ENCODE data around the gene SCN4A. TPM values are rescaled to one million over a fixed set of nuclear protein-coding genes. Genes with fewer than 3 reads are reported as not detected.

SCN4A gene
- polyA plus RNA-seq, 3 donors from 2014 or later, result 0.02 TPM; not detected in 2

GRCh38 chr17:63949576-63950250 is 23.0 kb downstream of the SCN4A start:
- no peak overlapping the region for H3K27ac Mint-ChIP-seq
- H3K9me3 Mint-ChIP-seq, result no peaks in the 10 kb centered on the region
- H3K4me1 Mint-ChIP-seq, result peaks cover 24 to 36% of the 10 kb centered on the region in 2 donors
- no peak for DNase-seq
- H3K4me3 Mint-ChIP-seq, result no peak overlapping the region
- no peaks in the 10 kb centered on the region for H3K36me3 Mint-ChIP-seq
- H3K27me3 Mint-ChIP-seq (ENCODE audit: low read depth in 3 of 3), result peaks cover 0 to 7% (median 6%) of the 10 kb centered on the region in 3 donors

GRCh38 chr17:63948521-63948920 is 24.2 kb downstream of the SCN4A start:
- peaks cover 0 to 7% (median 6%) of the 10 kb centered on the region in 3 donors for H3K27me3 Mint-ChIP-seq (ENCODE audit: low read depth in 3 of 3)
- no peaks in the 10 kb centered on the region for H3K36me3 Mint-ChIP-seq
- H3K9me3 Mint-ChIP-seq, result no peaks in the 10 kb centered on the region
- H3K27ac Mint-ChIP-seq, result no peak overlapping the region
- no peak for DNase-seq
- peaks cover 13 to 25% of the 10 kb centered on the region in 2 donors for H3K4me1 Mint-ChIP-seq
- H3K4me3 Mint-ChIP-seq, result no peak overlapping the region

DNA sequence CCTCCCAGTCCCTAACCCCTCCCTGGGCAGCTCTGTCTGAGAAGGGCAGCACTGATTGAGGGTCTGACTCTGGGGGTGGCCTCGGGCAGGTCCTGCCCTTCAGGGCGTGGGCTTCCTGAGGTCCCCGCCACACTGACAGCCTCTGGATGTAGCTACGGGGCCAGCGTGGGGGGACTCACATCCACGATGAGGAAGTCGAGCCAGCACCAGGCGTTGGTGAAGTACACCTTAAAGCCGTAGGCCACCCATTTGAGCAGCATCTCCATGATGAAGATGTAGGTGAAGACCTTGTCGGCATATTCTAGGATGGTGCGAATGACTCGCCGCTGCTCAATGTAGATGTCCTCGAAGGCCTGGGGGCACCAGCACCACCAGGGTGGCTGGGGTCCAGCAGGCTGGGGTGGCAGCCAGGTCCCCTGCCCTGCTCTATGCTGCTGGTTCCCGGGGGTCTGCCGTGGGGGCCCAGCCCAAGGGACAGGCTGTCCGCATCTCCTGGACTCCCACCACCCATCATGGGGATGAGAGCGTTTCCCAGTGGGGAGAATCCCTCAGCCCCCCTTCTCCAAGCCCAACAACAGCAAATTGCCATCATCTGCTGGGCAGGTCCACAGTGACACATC is 24.9 kb downstream of the SCN4A start:
- no peak for DNase-seq
- no peaks in the 10 kb centered on the region for H3K9me3 Mint-ChIP-seq
- peaks cover 13 to 25% of the 10 kb centered on the region in 2 donors for H3K4me1 Mint-ChIP-seq
- H3K27me3 Mint-ChIP-seq (ENCODE audit: low read depth in 3 of 3), result peaks cover 0 to 7% (median 6%) of the 10 kb centered on the region in 3 donors
- no peak overlapping the region for H3K4me3 Mint-ChIP-seq
- no peaks in the 10 kb centered on the region for H3K36me3 Mint-ChIP-seq
- H3K27ac Mint-ChIP-seq, result no peak overlapping the region

- Mint-ChIP-seq H3K4me3 (peak overlapping the region; percentile 58 to 80 (median 78)), H3K27ac (peak overlapping the region in 5 of 6 donors; percentile 41 to 83 (median 57)), H3K27me3 (ENCODE audit: low read depth in 3 of 3) (peaks cover 0 to 6% (median 5%) of the 10 kb centered on the region in 3 donors), H3K36me3 (no peaks in the 10 kb centered on the region), H3K4me1 (peaks cover 13 to 19% of the 10 kb centered on the region in 2 donors), H3K9me3 (no peaks in the 10 kb centered on the region)
- peak; percentile 70 to 73 (median 71) for DNase-seq
These were observed 26.0 kb downstream of the SCN4A start for GRCh38 chr17:63946440-63947363.

DNA sequence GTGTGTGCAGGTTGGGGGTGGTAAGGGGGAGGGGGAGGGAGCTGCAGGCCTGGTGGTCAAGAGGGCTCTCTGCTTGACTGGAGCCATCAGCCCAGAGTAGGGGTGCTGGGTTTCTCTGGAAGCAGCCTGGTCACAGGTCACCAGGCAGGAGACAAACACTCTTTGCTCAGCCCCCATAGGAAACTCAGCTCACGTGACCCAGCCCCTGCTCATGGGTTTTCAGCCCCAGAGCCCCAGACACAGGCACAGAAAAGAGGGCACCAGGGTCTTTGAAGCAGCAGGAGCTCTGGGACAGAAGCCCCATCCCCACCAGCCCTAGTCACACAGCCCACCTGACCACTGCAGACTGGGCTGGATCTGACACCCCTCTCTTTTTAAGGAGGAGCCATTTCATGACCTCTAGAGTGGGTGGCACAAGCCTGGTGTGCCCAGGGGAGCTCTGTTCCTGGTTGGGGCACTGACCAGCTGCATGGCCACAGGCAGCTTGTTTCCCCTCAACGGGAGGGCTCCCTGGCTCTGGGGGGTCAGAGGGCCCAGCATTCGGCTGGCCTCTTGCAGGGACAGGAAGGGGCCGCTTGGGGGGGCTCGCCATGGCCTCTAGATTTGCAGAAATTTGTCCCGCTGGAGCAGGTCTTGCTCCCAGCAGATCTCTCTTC is 26.8 kb downstream of the SCN4A start:
- Mint-ChIP-seq H3K36me3 (no peaks in the 10 kb centered on the region), H3K4me1 (peaks cover 13 to 19% of the 10 kb centered on the region in 2 donors), H3K27ac (peak overlapping the region in 1 of 6 donors; percentile 10), H3K4me3 (peak overlapping the region in 3 of 5 donors; percentile 35 to 77 (median 61)), H3K9me3 (no peaks in the 10 kb centered on the region), H3K27me3 (ENCODE audit: low read depth in 3 of 3) (peaks cover 0 to 6% (median 5%) of the 10 kb centered on the region in 3 donors)
- DNase-seq, result peak in 2 of 3 donors; percentile 14 to 22

GRCh38 chr17:63944736-63945499 is 27.8 kb downstream of the SCN4A start:
- peaks cover 13 to 19% of the 10 kb centered on the region in 2 donors for H3K4me1 Mint-ChIP-seq
- no peaks in the 10 kb centered on the region for H3K36me3 Mint-ChIP-seq
- peak overlapping the region in 2 of 6 donors; percentile 45 to 54 for H3K27ac Mint-ChIP-seq
- no peaks in the 10 kb centered on the region for H3K9me3 Mint-ChIP-seq
- H3K27me3 Mint-ChIP-seq (ENCODE audit: low read depth in 3 of 3), result peaks cover 0 to 6% (median 5%) of the 10 kb centered on the region in 3 donors
- DNase-seq, result no peak
- H3K4me3 Mint-ChIP-seq, result peak overlapping the region in 3 of 5 donors; percentile 30 to 66 (median 32)

DNA sequence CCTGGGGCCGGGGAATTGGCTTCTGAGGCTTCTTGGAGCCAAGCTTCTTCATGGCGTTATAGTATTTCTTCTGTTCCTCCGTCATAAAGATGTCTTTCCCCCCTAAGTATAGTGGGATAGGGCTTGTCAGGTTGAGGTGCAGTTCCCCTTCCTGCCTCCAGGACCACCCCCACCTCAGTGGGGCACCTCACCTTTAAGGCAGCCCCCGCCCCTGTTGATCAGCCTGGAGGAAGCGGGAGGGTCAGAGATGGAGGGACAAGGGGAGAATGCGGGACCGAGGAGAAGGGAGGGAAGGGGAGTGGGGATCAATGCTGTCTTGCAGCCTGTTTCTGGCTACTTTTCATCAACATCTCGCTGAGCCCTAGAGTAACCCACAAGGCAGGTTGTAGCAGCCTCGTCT is 29.0 kb downstream of the SCN4A start:
- Mint-ChIP-seq H3K9me3 (no peaks in the 10 kb centered on the region), H3K27me3 (ENCODE audit: low read depth in 3 of 3) (peaks cover 0 to 6% (median 5%) of the 10 kb centered on the region in 3 donors), H3K27ac (peak overlapping the region in 1 of 6 donors; percentile 58), H3K4me1 (peaks cover 13 to 25% of the 10 kb centered on the region in 2 donors), H3K36me3 (no peaks in the 10 kb centered on the region), H3K4me3 (no peak overlapping the region)
- DNase-seq, result no peak

DNA sequence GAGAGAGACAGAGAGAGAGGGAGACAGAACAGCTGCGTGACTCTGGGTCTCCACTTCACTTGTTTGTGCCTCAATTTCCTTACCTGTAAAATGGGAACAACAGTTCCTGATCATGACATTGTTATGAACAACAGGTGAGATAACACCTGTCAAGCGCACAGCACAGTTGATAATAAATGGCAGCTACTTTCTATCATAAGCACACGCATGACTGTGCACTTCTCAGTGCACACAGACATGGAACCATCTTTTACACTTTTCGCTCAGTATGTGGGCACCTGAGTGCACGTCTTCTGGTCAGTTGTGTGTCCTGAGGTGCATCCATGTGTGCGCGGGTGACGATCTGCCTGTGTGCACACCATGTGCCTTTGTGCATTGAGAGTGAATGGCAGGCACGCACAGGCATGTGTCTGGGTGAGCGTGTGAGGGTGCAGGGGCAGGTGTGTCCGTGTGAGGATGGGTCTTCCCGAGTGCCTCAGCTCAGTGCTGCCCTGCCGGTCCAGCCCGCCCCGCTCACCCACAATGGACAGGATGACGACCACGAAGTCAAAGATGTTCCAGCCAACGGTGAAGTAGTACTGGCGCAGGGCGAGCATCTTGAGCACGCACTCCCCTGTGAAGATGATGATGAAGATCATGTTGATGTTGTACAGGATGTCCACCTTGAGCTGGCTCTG is 30.3 kb downstream of the SCN4A start:
- peaks cover 13 to 25% of the 10 kb centered on the region in 2 donors for H3K4me1 Mint-ChIP-seq
- no peak for DNase-seq
- H3K9me3 Mint-ChIP-seq, result no peaks in the 10 kb centered on the region
- no peak overlapping the region for H3K4me3 Mint-ChIP-seq
- H3K36me3 Mint-ChIP-seq, result no peaks in the 10 kb centered on the region
- H3K27me3 Mint-ChIP-seq (ENCODE audit: low read depth in 3 of 3), result peaks cover 0 to 6% (median 4%) of the 10 kb centered on the region in 3 donors
- no peak overlapping the region for H3K27ac Mint-ChIP-seq

- Mint-ChIP-seq H3K4me1 (peaks cover 11 to 23% of the 10 kb centered on the region in 2 donors), H3K36me3 (no peaks in the 10 kb centered on the region), H3K4me3 (no peak overlapping the region), H3K27ac (no peak overlapping the region), H3K27me3 (ENCODE audit: low read depth in 3 of 3) (peaks cover 0 to 5% (median 4%) of the 10 kb centered on the region in 3 donors), H3K9me3 (no peaks in the 10 kb centered on the region)
- DNase-seq, result no peak
These were observed 31.0 kb downstream of the SCN4A start for GRCh38 chr17:63941751-63942150.

DNA sequence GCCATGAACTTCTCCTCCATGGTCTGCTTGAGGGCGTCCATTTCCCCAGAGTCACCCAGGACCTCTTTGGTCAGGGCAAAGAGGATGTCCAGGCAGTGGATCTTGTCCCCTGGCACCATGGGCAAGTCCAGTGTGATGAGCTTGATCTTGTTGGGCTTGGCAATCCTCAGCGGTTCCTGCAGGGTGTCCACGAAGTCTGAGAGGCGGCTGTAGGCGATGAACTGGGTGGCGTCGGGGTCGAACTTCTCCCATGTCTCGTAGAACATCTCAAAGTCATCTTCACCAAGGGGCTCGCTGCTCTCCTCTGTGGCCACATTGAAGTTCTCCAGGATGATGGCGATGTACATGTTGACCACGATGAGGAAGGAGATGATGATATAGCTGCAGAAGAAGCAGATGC is 31.6 kb downstream of the SCN4A start:
- Mint-ChIP-seq H3K4me1 (peaks cover 7 to 17% of the 10 kb centered on the region in 2 donors), H3K9me3 (no peaks in the 10 kb centered on the region), H3K27me3 (ENCODE audit: low read depth in 3 of 3) (peaks cover 0 to 4% (median 1%) of the 10 kb centered on the region in 3 donors), H3K36me3 (peaks cover 0 to 1% (median 0%) of the 10 kb centered on the region in 3 donors), H3K4me3 (no peak overlapping the region), H3K27ac (no peak overlapping the region)
- no peak for DNase-seq

DNA sequence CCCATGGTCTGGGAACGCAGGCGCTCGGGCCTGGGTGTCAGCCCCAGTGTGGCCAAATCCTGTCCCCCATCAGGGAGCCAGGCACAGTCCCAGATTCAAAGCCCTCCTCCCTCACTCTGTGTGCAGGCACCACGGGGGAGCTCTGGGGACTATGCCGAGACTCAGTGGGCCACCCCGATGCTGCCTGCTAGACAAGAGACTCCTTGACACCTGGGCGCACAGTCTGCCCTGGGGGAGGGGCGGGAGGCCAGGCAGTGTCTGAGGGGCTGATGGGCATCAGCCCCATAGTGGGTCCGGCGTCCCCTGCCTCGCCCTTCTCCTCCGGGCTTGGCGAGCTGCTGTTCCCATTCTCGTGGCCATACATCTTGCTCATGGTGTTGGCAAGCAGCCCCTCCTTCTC is 32.1 kb downstream of the SCN4A start:
- no peak for DNase-seq
- no peaks in the 10 kb centered on the region for H3K9me3 Mint-ChIP-seq
- H3K27me3 Mint-ChIP-seq (ENCODE audit: low read depth in 3 of 3), result peaks cover 1 to 4% (median 3%) of the 10 kb centered on the region in 3 donors
- no peak overlapping the region for H3K27ac Mint-ChIP-seq
- H3K4me1 Mint-ChIP-seq, result peaks cover 3 to 11% of the 10 kb centered on the region in 2 donors
- H3K4me3 Mint-ChIP-seq, result no peak overlapping the region
- peaks cover 0 to 4% (median 0%) of the 10 kb centered on the region in 3 donors for H3K36me3 Mint-ChIP-seq

GRCh38 chr17:63939884-63940283 is 32.8 kb downstream of the SCN4A start:
- Mint-ChIP-seq H3K4me1 (peaks cover 0 to 5% of the 10 kb centered on the region in 2 donors), H3K4me3 (no peak overlapping the region), H3K27ac (no peak overlapping the region), H3K27me3 (ENCODE audit: low read depth in 3 of 3) (peaks cover 3 to 4% (median 4%) of the 10 kb centered on the region in 3 donors), H3K9me3 (no peaks in the 10 kb centered on the region), H3K36me3 (peaks cover 0 to 4% (median 0%) of the 10 kb centered on the region in 3 donors)
- DNase-seq, result no peak
